IMR-90 (cell line): ENCODE measurements around the gene TRPV3. TPM values are rescaled to one million over a fixed set of nuclear protein-coding genes. Genes with fewer than 3 reads are reported as not detected.

Experiments
- ATAC-seq: fragments of 200-7000 bp; cut with Tn5 transposase; 2 replicates; pipeline ENCODE4 v1.9.1; 2020; ENCODE audit warnings: low read depth, mild to moderate bottlenecking, moderate library complexity
- BruUV-seq: library from RNA; stranded (reverse); fragments of 400-500 nt; replicated peaks from 2 replicates; lab custom pipeline; 2021; lab: Mats Ljungman, UMichigan
- CTCF ChIA-PET: fragments of 300-600 bp; formaldehyde crosslinking; extraction: SDS; loops from one replicate; lab custom pipeline; 2021; ENCODE audit warnings: antibody characterized with exemption; lab: Yijun Ruan, JAX
- POLR2A ChIA-PET: fragments of 300-600 bp; sonication (Branson Sonifier 250); formaldehyde crosslinking; loops from one replicate; lab custom pipeline; 2022; ENCODE audit warnings: antibody characterized with exemption; ENCODE audit not compliant: unreplicated experiment; lab: Charles Lee
- DNase-seq: peaks from one replicate; pipeline ENCODE4 v3.0.0; 2013
- H2AFZ ChIP-seq: replicated peaks from 2 replicates; pipeline ENCODE3; 2013; ENCODE audit warnings: low read length, mild to moderate bottlenecking; ENCODE audit not compliant: poor library complexity
- H2AK5ac ChIP-seq: 2 replicates; pipeline ENCODE4 v1.6.1; 2013; ENCODE audit warnings: low read depth, low read length, inconsistent platforms
- H2AK9ac ChIP-seq: replicated peaks from 2 replicates; pipeline ENCODE3; 2013; ENCODE audit warnings: mild to moderate bottlenecking, low read depth, low read length, moderate library complexity; ENCODE audit not compliant: poor library complexity
- H2BK120ac ChIP-seq: 2 replicates; pipeline ENCODE4 v1.6.1; 2013; ENCODE audit warnings: low read depth, low read length, inconsistent platforms
- H2BK15ac ChIP-seq: 3 replicates; pipeline ENCODE4 v1.6.1; 2013; ENCODE audit warnings: low read depth, low read length, inconsistent platforms
- H2BK20ac ChIP-seq: 2 replicates; pipeline ENCODE4 v1.6.1; 2013; ENCODE audit warnings: low read depth, mild to moderate bottlenecking, inconsistent platforms, low read length, moderate library complexity
- H2BK5ac ChIP-seq: 2 replicates; pipeline ENCODE4 v1.6.1; 2013; ENCODE audit warnings: mild to moderate bottlenecking, low read depth, low read length, inconsistent platforms; ENCODE audit not compliant: poor library complexity, severe bottlenecking
- H3K14ac ChIP-seq: replicated peaks from 2 replicates; pipeline ENCODE4 v1.6.1; 2013; ENCODE audit warnings: low read depth, low read length, inconsistent platforms
- H3K18ac ChIP-seq: 2 replicates; pipeline ENCODE4 v1.6.1; 2013; ENCODE audit warnings: low read depth, low read length, control low read depth
- H3K23ac ChIP-seq: 2 replicates; pipeline ENCODE4 v1.6.1; 2013; ENCODE audit warnings: low read depth, low read length, inconsistent platforms
- H3K27ac ChIP-seq: 2 replicates; pipeline ENCODE4 v1.5.1; 2013; ENCODE audit warnings: mild to moderate bottlenecking, control low read depth, low read length; ENCODE audit not compliant: insufficient read depth
- H3K27me3 ChIP-seq: 2 replicates; pipeline ENCODE4 v1.6.1; 2013; ENCODE audit warnings: low read length; ENCODE audit not compliant: control insufficient read depth, insufficient read depth
- H3K36me3 ChIP-seq: 2 replicates; pipeline ENCODE4 v1.6.1; 2013; ENCODE audit warnings: low read length, mixed read lengths; ENCODE audit not compliant: control insufficient read depth, insufficient read depth
- H3K4ac ChIP-seq: 2 replicates; pipeline ENCODE4 v1.6.1; 2013; ENCODE audit warnings: low read depth, low read length, inconsistent platforms
- H3K4me1 ChIP-seq: 2 replicates; pipeline ENCODE4 v1.6.1; 2013; ENCODE audit warnings: low read length, mixed read lengths; ENCODE audit not compliant: control insufficient read depth, insufficient read depth
- H3K4me2 ChIP-seq: 2 replicates; pipeline ENCODE4 v1.6.1; 2013; ENCODE audit warnings: low read depth, mild to moderate bottlenecking, control low read depth, low read length, moderate library complexity
- H3K4me3 ChIP-seq: 2 replicates; pipeline ENCODE4 v1.5.1; 2013; ENCODE audit warnings: low read depth, mild to moderate bottlenecking, control low read depth, low read length, moderate library complexity; ENCODE audit not compliant: insufficient read depth
- H3K56ac ChIP-seq: 2 replicates; pipeline ENCODE4 v1.6.1; 2013; ENCODE audit warnings: low read length, inconsistent platforms; ENCODE audit not compliant: insufficient read depth; ENCODE audit errors: extremely low read depth
- H3K79me1 ChIP-seq, 2 experiments: 2 replicates each; pipeline ENCODE4 v1.6.1; 2013; ENCODE audit warnings: low read length in 2 of 2, inconsistent platforms in 1 of 2, low read depth in 1 of 2
- H3K9ac ChIP-seq: 2 replicates; pipeline ENCODE4 v1.6.1; 2013; ENCODE audit warnings: low read depth, low read length, control low read depth
- H3K9me1 ChIP-seq: 2 replicates; pipeline ENCODE4 v1.6.1; 2013; ENCODE audit warnings: low read length, inconsistent platforms; ENCODE audit not compliant: insufficient read depth
- H3K9me3 ChIP-seq: 2 replicates; pipeline ENCODE4 v1.6.1; 2013; ENCODE audit warnings: low read length; ENCODE audit not compliant: control insufficient read depth, insufficient read depth
- H4K20me1 ChIP-seq: 2 replicates; pipeline ENCODE4 v1.6.1; 2013; ENCODE audit warnings: low read length, inconsistent platforms; ENCODE audit not compliant: insufficient read depth
- H4K5ac ChIP-seq: 2 replicates; pipeline ENCODE4 v1.6.1; 2013; ENCODE audit warnings: mild to moderate bottlenecking, low read depth, low read length, control low read depth
- H4K8ac ChIP-seq, 2 experiments: 2 replicates each; pipeline ENCODE4 v1.6.1; 2013; ENCODE audit warnings: low read depth in 2 of 2, low read length in 2 of 2, control low read depth in 1 of 2, inconsistent platforms in 1 of 2
- H4K91ac ChIP-seq: 2 replicates; pipeline ENCODE4 v1.6.1; 2013; ENCODE audit warnings: low read depth, low read length, inconsistent platforms; ENCODE audit not compliant: insufficient read depth
- BHLHE40 ChIP-seq: fragments of 150-350 bp; IDR thresholded peaks from 2 replicates; pipeline ENCODE4 v1.6.1; 2016; ENCODE audit warnings: mild to moderate bottlenecking, low read depth, low read length
- CEBPB ChIP-seq: IDR thresholded peaks from 2 replicates; pipeline ENCODE4 v1.6.1; 2012; ENCODE audit warnings: low read depth, low read length, improper control_type of control experiment
- CHD1 ChIP-seq: IDR thresholded peaks from 2 replicates; pipeline ENCODE4 v1.6.1; 2012; ENCODE audit warnings: low read depth, low read length, improper control_type of control experiment
- FOS ChIP-seq: fragments of 150-350 bp; IDR thresholded peaks from 2 replicates; pipeline ENCODE4 v1.6.1; 2016; ENCODE audit warnings: low read depth, low read length
- MAFK ChIP-seq: IDR thresholded peaks from 2 replicates; pipeline ENCODE4 v1.6.1; 2012; ENCODE audit warnings: low read depth, low read length, improper control_type of control experiment
- MXI1 ChIP-seq: IDR thresholded peaks from 2 replicates; pipeline ENCODE4 v1.6.1; 2012; ENCODE audit warnings: low read depth, mild to moderate bottlenecking, low read length, moderate library complexity, borderline replicate concordance
- NFE2L2 ChIP-seq: fragments of 150-350 bp; IDR thresholded peaks from 2 replicates; pipeline ENCODE4 v1.6.1; 2016; ENCODE audit warnings: low read depth, mild to moderate bottlenecking, low read length
- POLR2A ChIP-seq: IDR thresholded peaks from 2 replicates; pipeline ENCODE4 v1.6.1; 2012; ENCODE audit warnings: mild to moderate bottlenecking, low read depth, low read length
- RCOR1 ChIP-seq: IDR thresholded peaks from 2 replicates; pipeline ENCODE4 v1.6.1; 2012; ENCODE audit warnings: mild to moderate bottlenecking, low read length, improper control_type of control experiment; ENCODE audit not compliant: insufficient replicate concordance
- RFX5 ChIP-seq: IDR thresholded peaks from 2 replicates; pipeline ENCODE4 v1.8.0; 2012; ENCODE audit warnings: low read depth, mild to moderate bottlenecking, low read length, moderate library complexity
- SMC3 ChIP-seq: fragments of 150-350 bp; IDR thresholded peaks from 2 replicates; pipeline ENCODE4 v1.6.1; 2016; ENCODE audit warnings: low read depth, mild to moderate bottlenecking, antibody characterized with exemption, low read length, moderate library complexity
- WGBS, 2 experiments: methylation state at CpG; one replicate each; pipeline versions ENCODE4 v1.1.5 to v1.1.7; 2013; ENCODE audit warnings: missing lambda C conversion rate in 2 of 2; ENCODE audit not compliant: insufficient read length in 1 of 2; ENCODE audit errors: extremely low coverage in 2 of 2; 5-methylcytosine and 5-hydroxymethylcytosine counted together
- dilution Hi-C: fragments of 300-500 bp; cut with HindIII; formaldehyde crosslinking; loops from one replicate; pipeline ENCODE4 v1.14.3; 2018; ENCODE audit warnings: low sequenced_read_pairs; ENCODE audit not compliant: unreplicated experiment
- in situ Hi-C: fragments of 300-500 bp; cut with MboI; formaldehyde crosslinking; loops from 3 replicates; pipeline ENCODE4 v1.14.3; 2019; ENCODE audit warnings: low sequenced_read_pairs, inconsistent platforms, mixed read lengths
- intact Hi-C: fragments of 100-400 bp; cut with micrococcal nuclease; formaldehyde crosslinking; loops from 2 replicates; pipeline ENCODE4 v1.10.0; 2022
- polyA plus RNA-seq, 3 experiments: library from polyadenylated mRNA; depleted of rRNA; stranded (reverse); fragments of >200 nt; gene quantifications; 2 replicates each; pipeline ENCODE4 v1.2.3, GENCODE V29; 2012; ENCODE audit warnings: low replicate concordance in 1 of 3
- total RNA-seq: library from RNA; depleted of rRNA; stranded (reverse); fragments of >200 nt; gene quantifications from 2 replicates; pipeline ENCODE4 v1.2.3, GENCODE V29; 2012
- TF ChIP-seq, protein P1 (sequence below): fragments of 150-350 bp; IDR thresholded peaks from 2 replicates; pipeline ENCODE4 v1.6.1; 2016; ENCODE audit warnings: low read depth, mild to moderate bottlenecking, low read length, moderate library complexity, borderline replicate concordance
- TF ChIP-seq, protein P2 (sequence below): fragments of 150-350 bp; IDR thresholded peaks from 2 replicates; pipeline ENCODE4 v1.6.1; 2017; ENCODE audit warnings: mild to moderate bottlenecking, antibody characterized with exemption, low read length, low read depth
- TF ChIP-seq, protein P3 (sequence below): conservative IDR thresholded peaks from 2 replicates; pipeline ENCODE4 v1.5.1; 2012; ENCODE audit warnings: mild to moderate bottlenecking, low read depth, low read length, improper control_type of control experiment

The TRPV3 gene
- total and polyA plus RNA-seq, 2 of the 4 experiments (the other 2 are of a cell fraction): 0.18 to 0.26 TPM

GRCh38 chr17:3485481-3486068 lies 72.0 kb downstream of the TRPV3 start:
- no peaks in the 10 kb centered on the region for H4K20me1 ChIP-seq
- no peaks in the 10 kb centered on the region for H3K27me3 ChIP-seq
- intact Hi-C loops: no loop called here
- H2BK5ac ChIP-seq: no peak overlapping the region
- dilution Hi-C loops: no loop called here
- H2AFZ ChIP-seq: no peak overlapping the region
- WGBS, 2 experiments: 80% methylated on average over 1 of the region's 8 CpGs; no CpG with 5 or more reads in 1 of the 2 experiments
- H3K4ac ChIP-seq: no peak overlapping the region
- no peak overlapping the region for H2AK5ac ChIP-seq
- H3K27ac ChIP-seq: no peak overlapping the region
- TF ChIP-seq SMC3 (no peak), BHLHE40 (no peak), RCOR1 (no peak), POLR2A (no peak), MXI1 (no peak), CHD1 (no peak), NFE2L2 (no peak), RFX5 (no peak), MAFK (no peak), CEBPB (no peak), FOS (no peak)
- TF ChIP-seq, protein P1, sequence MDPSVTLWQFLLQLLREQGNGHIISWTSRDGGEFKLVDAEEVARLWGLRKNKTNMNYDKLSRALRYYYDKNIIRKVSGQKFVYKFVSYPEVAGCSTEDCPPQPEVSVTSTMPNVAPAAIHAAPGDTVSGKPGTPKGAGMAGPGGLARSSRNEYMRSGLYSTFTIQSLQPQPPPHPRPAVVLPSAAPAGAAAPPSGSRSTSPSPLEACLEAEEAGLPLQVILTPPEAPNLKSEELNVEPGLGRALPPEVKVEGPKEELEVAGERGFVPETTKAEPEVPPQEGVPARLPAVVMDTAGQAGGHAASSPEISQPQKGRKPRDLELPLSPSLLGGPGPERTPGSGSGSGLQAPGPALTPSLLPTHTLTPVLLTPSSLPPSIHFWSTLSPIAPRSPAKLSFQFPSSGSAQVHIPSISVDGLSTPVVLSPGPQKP: no peak
- TF ChIP-seq, protein P2, sequence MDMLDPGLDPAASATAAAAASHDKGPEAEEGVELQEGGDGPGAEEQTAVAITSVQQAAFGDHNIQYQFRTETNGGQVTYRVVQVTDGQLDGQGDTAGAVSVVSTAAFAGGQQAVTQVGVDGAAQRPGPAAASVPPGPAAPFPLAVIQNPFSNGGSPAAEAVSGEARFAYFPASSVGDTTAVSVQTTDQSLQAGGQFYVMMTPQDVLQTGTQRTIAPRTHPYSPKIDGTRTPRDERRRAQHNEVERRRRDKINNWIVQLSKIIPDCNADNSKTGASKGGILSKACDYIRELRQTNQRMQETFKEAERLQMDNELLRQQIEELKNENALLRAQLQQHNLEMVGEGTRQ: no peak
- TF ChIP-seq, protein P3, sequence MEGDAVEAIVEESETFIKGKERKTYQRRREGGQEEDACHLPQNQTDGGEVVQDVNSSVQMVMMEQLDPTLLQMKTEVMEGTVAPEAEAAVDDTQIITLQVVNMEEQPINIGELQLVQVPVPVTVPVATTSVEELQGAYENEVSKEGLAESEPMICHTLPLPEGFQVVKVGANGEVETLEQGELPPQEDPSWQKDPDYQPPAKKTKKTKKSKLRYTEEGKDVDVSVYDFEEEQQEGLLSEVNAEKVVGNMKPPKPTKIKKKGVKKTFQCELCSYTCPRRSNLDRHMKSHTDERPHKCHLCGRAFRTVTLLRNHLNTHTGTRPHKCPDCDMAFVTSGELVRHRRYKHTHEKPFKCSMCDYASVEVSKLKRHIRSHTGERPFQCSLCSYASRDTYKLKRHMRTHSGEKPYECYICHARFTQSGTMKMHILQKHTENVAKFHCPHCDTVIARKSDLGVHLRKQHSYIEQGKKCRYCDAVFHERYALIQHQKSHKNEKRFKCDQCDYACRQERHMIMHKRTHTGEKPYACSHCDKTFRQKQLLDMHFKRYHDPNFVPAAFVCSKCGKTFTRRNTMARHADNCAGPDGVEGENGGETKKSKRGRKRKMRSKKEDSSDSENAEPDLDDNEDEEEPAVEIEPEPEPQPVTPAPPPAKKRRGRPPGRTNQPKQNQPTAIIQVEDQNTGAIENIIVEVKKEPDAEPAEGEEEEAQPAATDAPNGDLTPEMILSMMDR: no peak
- H2AK9ac ChIP-seq: no peak overlapping the region
- H4K8ac ChIP-seq: no peak overlapping the region
- no peaks in the 10 kb centered on the region for H3K36me3 ChIP-seq
- H3K23ac ChIP-seq: no peak overlapping the region
- ChIA-PET POLR2A (no interaction called here), CTCF (no interaction called here)
- no peak overlapping the region for H3K9ac ChIP-seq
- H3K4me2 ChIP-seq: no peak overlapping the region
- H3K79me1 ChIP-seq: no peaks in the 10 kb centered on the region
- no peaks in the 10 kb centered on the region for H3K9me3 ChIP-seq
- no peak overlapping the region for H3K56ac ChIP-seq
- no peak for DNase-seq
- no peak overlapping the region for H4K91ac ChIP-seq
- no peak overlapping the region for H2BK15ac ChIP-seq
- BruUV-seq: no TSS peak
- H4K5ac ChIP-seq: no peak overlapping the region
- no peak for ATAC-seq
- H3K9me1 ChIP-seq: no peaks in the 10 kb centered on the region
- in situ Hi-C loops: no loop called here
- no peak overlapping the region for H3K4me3 ChIP-seq
- no peak overlapping the region for H2BK120ac ChIP-seq
- no peak overlapping the region for H3K14ac ChIP-seq
- no peak overlapping the region for H3K18ac ChIP-seq
- H3K4me1 ChIP-seq: no peaks in the 10 kb centered on the region
- no peak overlapping the region for H2BK20ac ChIP-seq
